HL-60 (cell line): ENCODE data around the gene PASD1.

Source experiments
- CTCF ChIP-seq: IDR thresholded peaks from one replicate; pipeline ENCODE4 v1.5.1; 2011; ENCODE audit warnings: low read length, control low read depth, inconsistent platforms; ENCODE audit not compliant: insufficient read depth
- GABPA ChIP-seq: IDR thresholded peaks from 2 replicates; pipeline ENCODE4 v1.6.1; 2012; ENCODE audit warnings: low read depth
- POLR2AphosphoS5 ChIP-seq: IDR thresholded peaks from 2 replicates; pipeline ENCODE4 v1.6.1; 2012; ENCODE audit warnings: low read depth
- REST ChIP-seq: IDR thresholded peaks from 2 replicates; pipeline ENCODE4 v1.6.1; 2012; ENCODE audit warnings: low read depth; ENCODE audit not compliant: insufficient replicate concordance
- SPI1 ChIP-seq: IDR thresholded peaks from 2 replicates; pipeline ENCODE4 v1.6.1; 2012; ENCODE audit warnings: low read depth, mild to moderate bottlenecking, borderline replicate concordance

GRCh38 chrX:151692825-151693224 is 129.3 kb downstream of the PASD1 start:
- no peak for TF ChIP-seq CTCF
- no peak for TF ChIP-seq POLR2AphosphoS5
- no peak for TF ChIP-seq REST
- TF ChIP-seq SPI1 = no peak
- no peak for TF ChIP-seq GABPA
